Ovary (tissue), 3 donors: ENCODE data around the gene MDP1.

ENCODE experiments used
- CTCF ChIP-seq, 3 donors: fragments of 450-650 bp in 2 of 3; fragments of 200-600 bp in 1 of 3; IDR thresholded peaks; one replicate each; pipeline versions ENCODE4 v1.5.1 to v1.8.0; 2016 to 2022; ENCODE audit warnings: antibody characterized with exemption in 3 of 3, mild to moderate bottlenecking in 1 of 3
- EP300 ChIP-seq: sonication (generic); formaldehyde crosslinking; IDR thresholded peaks from one replicate; pipeline ENCODE4 v1.6.1; 2017; ENCODE audit warnings: antibody characterized with exemption
- donor health status: DM: no; HTN: no; CAD: no.

- TF ChIP-seq CTCF (IDR thresholded peaks at IDR 0.05): no peak
- no peak for TF ChIP-seq EP300
These were observed 31.5 kb downstream of the MDP1 start for GRCh38 chr14:24184104-24184970.
